Central memory CD4-positive, alpha-beta T cell (primary cell): ENCODE results near the gene TTC17.
"Not testable (repeated sequence)": the region's sequence is repeated elsewhere in the genome, so short reads cannot be mapped to it uniquely, and the experiment has no call there.

Source experiments
- DNase-seq: peaks from one replicate; pipeline ENCODE4 v3.0.0; 2022
- total RNA-seq, 3 experiments: gene quantifications; one replicate each; lab custom pipeline; 2026; lab: John Stamatoyannopoulos, UW

TTC17 gene, protein sequence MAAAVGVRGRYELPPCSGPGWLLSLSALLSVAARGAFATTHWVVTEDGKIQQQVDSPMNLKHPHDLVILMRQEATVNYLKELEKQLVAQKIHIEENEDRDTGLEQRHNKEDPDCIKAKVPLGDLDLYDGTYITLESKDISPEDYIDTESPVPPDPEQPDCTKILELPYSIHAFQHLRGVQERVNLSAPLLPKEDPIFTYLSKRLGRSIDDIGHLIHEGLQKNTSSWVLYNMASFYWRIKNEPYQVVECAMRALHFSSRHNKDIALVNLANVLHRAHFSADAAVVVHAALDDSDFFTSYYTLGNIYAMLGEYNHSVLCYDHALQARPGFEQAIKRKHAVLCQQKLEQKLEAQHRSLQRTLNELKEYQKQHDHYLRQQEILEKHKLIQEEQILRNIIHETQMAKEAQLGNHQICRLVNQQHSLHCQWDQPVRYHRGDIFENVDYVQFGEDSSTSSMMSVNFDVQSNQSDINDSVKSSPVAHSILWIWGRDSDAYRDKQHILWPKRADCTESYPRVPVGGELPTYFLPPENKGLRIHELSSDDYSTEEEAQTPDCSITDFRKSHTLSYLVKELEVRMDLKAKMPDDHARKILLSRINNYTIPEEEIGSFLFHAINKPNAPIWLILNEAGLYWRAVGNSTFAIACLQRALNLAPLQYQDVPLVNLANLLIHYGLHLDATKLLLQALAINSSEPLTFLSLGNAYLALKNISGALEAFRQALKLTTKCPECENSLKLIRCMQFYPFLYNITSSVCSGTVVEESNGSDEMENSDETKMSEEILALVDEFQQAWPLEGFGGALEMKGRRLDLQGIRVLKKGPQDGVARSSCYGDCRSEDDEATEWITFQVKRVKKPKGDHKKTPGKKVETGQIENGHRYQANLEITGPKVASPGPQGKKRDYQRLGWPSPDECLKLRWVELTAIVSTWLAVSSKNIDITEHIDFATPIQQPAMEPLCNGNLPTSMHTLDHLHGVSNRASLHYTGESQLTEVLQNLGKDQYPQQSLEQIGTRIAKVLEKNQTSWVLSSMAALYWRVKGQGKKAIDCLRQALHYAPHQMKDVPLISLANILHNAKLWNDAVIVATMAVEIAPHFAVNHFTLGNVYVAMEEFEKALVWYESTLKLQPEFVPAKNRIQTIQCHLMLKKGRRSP
- 97.5 to 177 (median 162) reads per million in 3 experiments for total RNA-seq

DNA sequence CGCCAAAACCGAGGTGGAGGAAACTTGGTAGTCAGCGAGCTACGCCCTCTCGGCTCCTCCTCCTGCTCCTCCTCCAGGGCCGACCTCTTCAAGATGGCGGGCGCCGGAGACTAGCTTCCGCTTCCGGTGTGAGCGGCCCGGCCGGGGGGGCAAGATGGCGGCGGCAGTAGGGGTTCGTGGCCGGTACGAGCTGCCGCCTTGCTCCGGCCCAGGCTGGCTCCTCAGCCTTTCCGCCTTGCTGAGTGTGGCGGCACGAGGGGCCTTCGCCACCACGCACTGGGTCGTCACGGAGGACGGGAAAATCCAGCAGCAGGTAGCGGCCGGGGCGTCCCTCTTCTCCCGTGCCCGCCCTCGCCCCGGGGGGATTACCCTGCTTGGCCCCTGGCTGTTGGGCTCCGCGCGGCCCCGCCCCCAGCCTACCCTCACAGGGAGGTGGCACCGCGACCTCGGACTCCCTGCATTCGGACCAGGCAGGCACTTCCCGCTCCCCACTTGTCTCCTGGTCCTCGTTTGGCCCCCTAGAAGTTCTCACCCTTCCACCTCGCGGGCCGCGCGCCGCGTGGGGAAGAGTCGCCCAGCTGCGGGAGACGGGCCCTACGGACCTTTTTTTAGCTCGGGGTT lies at the start of gene TTC17:
Gene TTC17 (plus strand): TSS at position 120 of the 621 bp plus-strand sequence. CDS start 35 bp downstream, at position 155.
- DNase-seq: peak; percentile 90

DNA sequence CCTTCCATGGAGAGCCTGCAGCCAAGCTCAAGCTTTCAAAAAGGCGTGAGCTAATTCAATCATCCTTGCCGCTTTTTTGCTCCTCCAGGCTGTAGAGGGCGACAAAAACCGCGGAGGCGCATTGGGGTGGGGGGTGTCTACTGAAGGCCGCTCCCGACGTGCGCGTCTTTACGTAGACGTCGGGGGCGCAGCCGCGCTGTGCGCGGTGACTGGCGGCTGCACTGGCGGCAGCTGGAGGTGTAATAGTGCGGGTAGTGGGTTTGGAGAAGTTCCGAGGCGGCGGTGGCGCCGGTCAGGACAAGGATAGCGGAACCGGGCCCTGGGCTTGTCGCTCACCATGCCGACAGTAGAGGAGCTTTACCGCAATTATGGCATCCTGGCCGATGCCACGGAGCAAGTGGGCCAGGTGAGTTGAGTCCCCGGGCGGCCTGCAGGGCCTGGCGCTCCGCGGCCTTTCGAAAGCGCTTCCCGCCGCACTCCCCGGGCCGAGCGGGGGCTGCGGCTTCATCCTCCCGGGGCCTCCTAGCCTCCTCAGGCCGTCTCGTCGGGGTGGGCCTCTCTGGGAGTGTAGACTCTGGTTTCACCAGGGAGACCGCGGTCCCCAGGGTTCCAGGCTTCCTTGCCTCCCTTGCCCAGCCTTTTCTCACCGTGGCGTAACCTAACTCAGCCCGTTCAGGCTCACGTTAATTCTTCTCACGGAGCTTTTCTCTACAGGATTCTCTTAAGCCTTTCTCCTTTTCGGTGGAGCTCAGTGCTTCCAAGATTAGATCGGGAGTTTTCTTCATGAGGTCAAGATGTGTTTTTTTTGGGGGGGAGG lies 46.7 kb upstream of the TTC17 start, which contains the start of gene API5:
Gene API5 (plus strand): TSS at position 206 of the 817 bp plus-strand sequence. CDS start 132 bp downstream, at position 338.
- peak; percentile 90 for DNase-seq

DNA sequence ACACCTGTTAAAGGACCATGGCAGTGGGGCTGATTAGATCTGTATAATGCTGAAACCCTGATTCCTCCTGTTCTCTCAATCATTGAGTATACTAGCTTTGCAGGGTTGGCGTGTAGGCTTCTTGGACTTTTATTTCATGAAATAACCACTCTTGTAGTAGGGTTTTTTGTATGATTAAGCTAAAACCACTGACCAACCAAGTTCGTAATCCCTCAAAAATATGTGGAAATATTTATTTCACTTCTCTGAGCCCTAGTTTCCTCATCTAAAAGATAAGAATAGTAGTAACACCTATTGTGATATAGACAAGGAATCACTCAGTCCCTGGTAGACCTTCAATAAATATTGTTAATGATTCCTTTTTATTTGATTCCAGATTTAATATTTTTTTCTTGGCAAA lies 42.8 kb upstream of the TTC17 start:
- no peak for DNase-seq

DNA sequence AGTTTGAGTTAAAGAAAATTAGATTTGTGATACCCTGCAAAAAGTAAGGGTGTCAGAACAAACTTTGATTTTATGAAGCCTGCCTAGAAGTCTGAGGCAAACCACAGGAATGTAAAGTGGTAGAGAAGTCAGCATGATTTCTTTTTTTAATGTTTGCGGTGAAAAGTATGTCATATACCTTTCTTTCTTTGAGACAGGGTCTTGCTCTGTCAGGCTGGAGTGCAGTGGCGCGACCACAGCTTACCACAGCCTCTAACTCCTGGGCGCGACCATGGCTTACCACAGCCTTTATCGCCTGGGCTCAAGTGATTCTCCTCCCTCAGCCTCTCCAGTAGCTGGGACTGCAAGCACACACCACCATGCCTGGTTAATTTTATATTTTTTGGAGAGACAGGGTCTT lies 42.3 kb upstream of the TTC17 start:
- no peak for DNase-seq

DNA sequence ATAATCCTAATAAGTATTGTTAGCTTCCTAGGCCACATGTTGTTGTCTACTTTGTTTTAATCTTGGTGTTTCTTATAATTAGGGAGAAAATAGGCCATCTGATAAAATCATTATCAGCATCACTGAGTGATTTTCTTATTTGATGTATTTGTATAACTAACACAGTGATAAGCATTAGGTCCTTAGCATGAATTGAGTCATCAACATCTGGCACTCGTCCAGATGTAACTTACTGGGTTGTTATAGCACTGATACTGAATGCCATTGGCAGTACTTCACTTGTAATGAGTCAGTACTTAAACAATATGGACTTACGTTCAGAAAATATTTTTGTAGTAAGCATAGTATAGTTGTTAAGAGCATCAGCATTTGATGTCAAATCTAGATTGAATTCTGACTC lies 30.7 kb upstream of the TTC17 start:
- DNase-seq: no peak

DNA sequence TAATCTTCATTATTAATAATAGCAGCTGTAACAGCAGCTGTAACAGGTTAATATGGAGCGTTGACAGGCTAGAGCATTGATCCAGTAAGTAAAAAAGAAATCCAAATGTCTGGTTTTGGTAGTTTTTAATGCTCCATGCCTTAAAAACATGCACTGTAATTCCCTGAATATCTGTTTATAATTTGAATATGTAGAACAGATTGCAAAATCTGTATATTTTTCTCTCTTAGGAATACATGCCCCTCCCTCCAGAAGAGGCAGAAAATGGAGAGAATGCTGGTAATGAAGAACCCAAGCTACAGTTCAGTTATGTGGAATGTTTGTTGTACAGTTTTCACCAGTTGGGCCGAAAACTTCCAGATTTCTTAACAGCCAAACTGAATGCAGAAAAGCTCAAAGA lies 30.2 kb upstream of the TTC17 start:
- no peak for DNase-seq

DNA sequence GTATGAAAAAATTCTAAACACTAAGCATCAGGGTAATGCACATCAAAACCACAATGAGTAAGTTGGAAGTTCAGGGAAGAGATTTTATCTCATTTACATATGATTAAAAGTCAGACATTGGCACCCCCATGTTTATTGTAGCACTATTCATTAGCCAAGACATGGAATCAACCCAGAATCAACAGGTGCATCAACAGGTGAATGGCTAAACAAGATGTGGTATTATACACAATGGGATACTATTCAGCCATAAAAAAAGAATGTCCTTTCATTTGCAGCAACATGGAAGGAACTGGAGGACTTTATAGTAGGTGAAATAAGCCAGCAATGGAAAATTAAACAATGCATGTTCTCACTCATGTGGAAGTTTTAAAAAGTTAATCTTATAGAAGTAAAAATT lies 17.6 kb upstream of the TTC17 start:
- no peak for DNase-seq

DNA sequence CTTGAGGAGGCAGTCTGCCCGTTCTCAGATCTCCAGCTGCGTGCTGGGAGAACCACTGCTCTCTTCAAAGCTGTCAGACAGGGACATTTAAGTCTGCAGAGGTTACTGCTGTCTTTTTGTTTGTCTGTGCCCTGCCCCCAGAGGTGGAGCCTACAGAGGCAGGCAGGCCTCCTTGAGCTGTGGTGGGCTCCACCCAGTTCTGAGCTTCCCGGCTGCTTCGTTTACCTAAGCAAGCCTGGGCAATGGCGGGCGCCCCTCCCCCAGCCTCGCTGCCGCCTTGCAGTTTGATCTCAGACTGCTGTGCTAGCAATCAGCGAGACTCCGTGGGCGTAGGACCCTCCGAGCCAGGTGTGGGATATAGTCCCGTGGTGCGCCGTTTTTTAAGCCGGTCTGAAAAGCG lies 7.3 kb upstream of the TTC17 start:
- not testable (repeated sequence) for DNase-seq

DNA sequence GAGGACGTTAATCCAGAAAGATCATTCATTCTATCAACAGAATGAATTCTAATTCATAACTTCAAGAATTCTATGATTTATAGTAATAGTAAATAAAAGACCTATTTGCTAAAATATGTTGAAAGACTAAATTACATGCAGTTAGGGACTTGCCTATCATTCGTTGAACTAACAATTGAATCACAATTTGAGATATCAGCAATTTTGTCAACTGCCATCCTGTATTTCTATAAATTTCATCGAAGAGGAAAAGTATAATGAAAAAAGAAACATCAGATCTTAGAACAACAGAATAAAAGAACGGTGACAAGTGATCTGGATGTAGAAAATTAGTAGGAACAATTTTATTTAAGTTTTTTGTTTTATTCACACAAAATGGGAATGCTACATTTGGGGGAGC lies 4.4 kb upstream of the TTC17 start:
- no peak for DNase-seq

DNA sequence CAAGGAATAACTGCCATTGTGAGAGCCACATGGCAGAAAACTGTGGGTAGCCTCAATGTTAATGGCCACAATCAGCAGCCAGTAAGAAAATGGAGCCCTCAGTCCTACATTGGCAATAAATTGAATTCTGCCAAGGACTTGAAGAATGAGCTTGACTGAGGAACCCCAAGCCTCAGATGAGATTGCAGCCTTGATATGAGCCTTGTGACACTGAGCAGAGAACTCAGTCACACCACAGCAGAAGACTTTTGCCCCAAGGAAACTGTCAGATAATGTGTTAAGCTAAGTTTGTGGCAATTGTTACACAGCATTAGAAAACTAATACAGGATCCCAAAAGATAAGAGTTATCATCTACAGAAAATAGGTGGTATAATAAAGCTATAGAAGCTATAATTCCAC lies 2.4 kb upstream of the TTC17 start:
- no peak for DNase-seq

DNA sequence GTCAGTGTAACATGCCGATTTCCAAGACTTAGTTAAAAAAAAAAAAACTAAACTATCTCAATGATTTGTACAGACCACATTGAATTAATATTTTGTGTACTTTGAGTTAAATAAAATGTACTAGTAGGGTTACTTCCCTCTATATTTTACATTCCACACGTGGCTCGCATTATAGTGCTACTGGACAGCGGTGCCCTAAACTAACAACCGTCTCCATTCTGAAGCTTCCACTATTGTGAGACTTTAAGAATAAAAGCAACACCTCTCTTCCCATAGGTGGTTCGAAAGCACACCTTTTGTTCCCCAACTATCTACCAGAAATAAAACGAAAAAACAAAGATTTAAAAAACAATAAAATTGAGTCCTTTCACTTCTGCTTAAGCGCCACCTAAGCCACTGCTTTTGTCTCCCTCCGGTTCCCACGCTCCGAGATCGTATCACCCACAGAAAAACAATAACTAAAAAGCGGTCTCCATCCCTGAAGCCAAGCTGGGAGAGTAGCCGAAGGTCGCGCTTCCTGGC lies 380 bp upstream of the TTC17 start:
- no peak for DNase-seq

DNA sequence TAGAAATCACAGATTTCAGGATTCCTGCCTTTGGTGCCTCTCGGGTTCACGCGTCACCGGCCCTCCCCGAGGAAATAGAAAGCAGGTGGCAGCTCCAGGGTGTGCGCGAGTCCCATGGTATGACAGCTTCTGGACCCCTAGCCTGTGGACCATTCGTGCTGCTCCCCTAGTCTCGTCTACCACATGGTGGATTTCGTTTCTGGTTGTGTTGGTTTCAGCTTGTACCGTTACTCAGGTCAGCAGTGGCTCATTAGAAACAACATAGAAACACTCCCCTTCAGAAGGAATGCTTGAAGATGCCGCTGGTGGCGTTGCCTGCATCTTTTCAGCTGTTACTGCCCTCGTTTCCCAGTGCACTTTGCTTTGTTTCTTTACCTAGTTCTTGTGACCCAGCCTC lies 700 bp downstream of the TTC17 start:
- DNase-seq: peak; percentile 24

DNA sequence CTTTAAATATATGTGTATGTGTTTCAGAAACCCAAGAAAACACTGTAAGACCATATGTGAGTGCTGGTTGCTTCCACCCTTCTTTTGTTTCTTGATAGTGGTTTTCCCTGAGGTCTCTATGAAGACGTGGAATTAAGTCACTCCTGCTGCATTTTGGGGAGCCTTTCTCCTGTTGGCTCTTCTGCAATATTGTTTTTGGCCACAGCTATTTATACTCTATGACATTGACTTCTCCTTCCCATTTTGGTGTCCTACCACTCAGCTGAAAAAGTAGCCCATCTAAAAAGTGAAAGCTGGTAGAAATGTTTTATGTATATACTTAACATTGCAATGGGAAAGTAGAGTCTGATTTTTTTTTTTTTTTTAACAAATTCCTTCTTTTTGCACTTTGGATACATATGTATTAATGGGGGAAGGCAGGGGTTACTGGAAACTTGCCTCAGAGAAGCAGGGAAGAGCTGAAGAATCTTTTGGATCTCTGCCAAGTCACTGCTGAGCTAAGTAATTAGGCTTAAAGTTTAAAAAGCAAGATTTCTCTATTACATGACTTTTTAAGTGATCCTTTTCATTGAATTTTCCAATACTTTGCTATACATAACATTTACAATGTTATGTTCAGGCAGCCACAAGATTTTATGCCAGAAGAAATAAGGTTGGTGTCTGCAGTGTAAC lies 1.8 kb downstream of the TTC17 start:
- DNase-seq: no peak

DNA sequence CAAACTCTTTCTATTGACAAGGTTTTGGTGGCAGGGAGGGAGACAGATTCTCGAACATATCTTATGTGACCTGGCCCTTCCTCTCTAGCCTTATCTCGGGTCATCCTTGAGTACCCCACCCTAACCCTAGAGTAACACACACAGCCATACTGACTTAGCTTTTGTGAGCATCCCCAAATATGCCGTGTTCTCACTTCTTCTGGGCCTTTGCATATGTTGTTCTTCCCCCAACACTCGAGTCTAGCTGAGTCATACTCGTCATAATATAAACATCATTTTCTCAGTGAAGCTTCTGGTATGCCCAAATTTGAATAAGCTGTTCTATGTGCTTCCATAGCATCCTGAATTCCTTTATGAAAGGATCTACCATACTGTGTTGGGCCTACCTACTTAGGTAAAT lies 8.0 kb downstream of the TTC17 start:
- no peak for DNase-seq

DNA sequence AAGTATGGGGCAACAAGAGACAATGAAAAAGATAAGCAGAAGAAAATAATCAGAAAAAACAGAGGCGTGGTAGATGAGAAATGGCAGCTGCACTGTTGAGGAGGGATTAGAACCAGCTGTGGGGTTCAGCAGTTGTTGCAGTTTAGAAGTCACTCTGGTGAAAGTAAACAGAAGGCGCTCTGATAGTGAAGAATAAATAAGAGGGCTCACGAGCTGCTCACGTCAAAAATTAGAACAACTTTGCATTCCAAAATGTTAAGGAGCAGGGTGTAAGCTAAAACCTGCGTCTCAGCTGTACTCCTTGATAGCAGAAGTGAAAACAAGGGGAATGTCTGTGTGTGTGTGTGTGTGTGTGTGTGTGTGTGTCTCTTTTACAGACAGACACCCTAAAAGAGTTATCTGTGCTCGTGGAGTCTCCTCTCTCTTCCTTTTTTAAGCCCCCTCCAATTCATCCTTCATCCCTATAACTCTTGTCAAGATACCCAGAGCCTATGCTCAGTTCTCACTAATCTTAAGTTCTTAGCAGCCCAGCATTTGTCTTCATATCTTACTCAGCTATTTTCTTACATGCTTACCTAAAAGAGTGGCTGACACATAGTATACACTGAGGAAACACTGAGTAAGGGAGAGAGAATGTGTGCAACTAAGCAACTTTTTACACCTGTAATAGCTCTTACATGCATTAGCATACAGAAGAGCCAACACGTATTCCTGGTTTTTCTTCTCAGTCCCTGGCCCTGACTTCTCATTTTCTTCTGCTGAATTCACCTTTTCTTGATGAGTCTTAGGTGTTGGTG lies 8.9 kb downstream of the TTC17 start:
- DNase-seq: no peak

DNA sequence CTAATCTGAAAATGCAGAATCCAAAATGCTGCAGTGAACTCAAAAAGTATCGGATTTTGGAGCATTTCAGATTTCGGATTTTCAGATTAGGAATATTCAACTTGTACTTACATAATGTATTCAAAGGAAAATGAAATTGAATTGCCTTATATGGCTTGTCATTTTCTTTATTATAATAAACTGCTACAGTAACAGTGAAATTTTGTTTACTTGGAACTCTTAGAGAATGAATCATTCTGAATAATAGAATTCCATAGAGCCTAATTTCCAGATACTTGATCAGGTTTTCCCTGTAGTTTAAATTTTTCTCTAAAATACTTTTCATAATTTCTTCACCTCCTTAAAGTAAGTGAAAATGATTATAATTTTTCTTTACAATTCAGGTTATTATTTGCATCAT lies 17.3 kb downstream of the TTC17 start:
- no peak for DNase-seq

DNA sequence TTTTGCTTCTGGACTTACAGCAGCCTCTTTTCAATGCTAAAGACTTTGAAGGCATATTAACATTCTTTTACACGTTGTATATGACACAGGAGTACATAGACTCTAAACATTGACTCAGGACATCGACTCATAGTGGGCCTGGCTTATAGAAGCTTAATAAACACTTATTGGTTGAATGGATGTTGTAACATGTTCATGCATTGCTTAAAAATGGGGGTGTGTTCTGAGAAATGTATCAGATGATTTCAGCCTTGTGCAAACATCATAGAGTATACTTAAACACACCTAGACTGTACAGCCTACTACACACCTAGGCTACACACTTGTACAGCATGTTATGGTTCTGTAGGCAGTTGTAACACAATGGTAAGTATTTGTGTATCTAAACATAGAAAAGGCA lies 17.9 kb downstream of the TTC17 start:
- DNase-seq: no peak

DNA sequence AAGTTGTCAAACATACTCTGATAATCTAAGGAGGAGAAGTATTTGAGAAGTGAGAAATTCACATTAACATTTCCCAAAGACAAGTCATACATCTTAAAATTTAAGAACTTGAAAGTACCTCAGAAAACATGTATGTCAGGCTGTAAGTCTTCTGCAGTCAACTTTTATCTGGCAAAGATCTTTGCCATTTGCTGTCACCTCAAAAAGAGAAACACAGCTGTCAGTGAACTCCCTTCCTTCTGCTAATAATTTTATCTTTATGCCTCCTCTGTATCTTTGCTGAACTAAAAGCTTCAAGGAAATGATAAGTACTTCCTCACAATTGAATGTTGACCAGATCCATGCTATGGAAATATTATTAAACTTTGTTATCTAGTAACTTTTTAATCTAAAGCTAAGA lies 18.7 kb downstream of the TTC17 start:
- no peak for DNase-seq

DNA sequence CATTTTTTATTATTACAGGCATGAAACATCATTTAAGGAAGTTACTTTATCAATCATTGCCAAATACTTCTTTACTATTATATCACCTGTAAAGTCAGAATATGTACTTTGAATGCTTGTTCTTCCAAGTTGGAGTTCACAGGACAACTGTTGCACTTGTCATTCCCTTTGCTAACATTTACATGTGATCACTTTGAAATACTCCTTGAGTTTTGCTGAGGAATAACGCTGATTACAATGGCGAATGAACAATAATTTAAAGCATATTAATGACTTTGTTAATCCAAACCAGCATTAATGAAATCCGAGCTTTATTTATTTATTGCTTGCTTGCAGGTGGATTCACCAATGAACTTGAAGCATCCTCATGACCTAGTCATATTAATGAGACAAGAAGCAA lies 20.2 kb downstream of the TTC17 start:
- no peak for DNase-seq

DNA sequence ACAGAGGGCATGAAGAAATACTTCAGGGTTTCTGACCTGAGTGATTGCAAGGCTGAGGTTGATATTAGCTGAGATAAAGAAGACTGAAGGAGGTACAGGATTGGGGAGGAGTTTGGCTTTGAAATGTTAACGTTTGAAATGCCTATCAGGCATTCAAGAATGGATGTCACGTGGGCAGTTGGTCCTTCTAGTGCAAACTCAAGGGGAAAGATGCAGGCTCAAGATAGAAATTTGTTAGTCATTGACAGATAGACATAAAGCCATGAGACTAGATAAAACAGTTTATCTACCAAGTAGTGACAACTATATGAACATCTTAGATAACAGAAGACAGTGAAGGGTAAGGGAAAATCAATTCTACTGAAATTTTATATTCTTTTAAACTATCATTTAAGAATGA lies 23.1 kb downstream of the TTC17 start:
- DNase-seq: no peak
